ENCODE measurements around the gene CHN2.

GRCh38 chr7:29296421-29296820, 101.8 kb downstream of the CHN2 start:
- TF ChIP-seq RARB (CRISPR knock-in tag; IDR thresholded peaks at IDR 0.05) (no peak), SNAI2 (CRISPR knock-in tag; IDR thresholded peaks at IDR 0.05) (no peak), ZNF70 (CRISPR knock-in tag; IDR thresholded peaks at IDR 0.05) (no peak), PATZ1 (CRISPR knock-in tag; IDR thresholded peaks at IDR 0.05; ENCODE audit: borderline replicate concordance) (no peak), BACH2 (CRISPR knock-in tag; IDR thresholded peaks at IDR 0.05; ENCODE audit: borderline replicate concordance) (no peak), CSDC2 (CRISPR knock-in tag; IDR thresholded peaks at IDR 0.05) (no peak), PPARA (CRISPR knock-in tag; IDR thresholded peaks at IDR 0.05; ENCODE audit: borderline replicate concordance) (no peak), TOX (CRISPR knock-in tag; IDR thresholded peaks at IDR 0.05; ENCODE audit: borderline replicate concordance) (no peak), ZFP3 (CRISPR knock-in tag; IDR thresholded peaks at IDR 0.05) (no peak), ZFP30 (CRISPR knock-in tag; IDR thresholded peaks at IDR 0.05) (no peak), TCF4 (CRISPR knock-in tag; IDR thresholded peaks at IDR 0.05; ENCODE audit: borderline replicate concordance) (no peak), TSHZ2 (CRISPR knock-in tag; IDR thresholded peaks at IDR 0.05) (no peak), GLIS3 (CRISPR knock-in tag; IDR thresholded peaks at IDR 0.05) (no peak), ESRRG (CRISPR knock-in tag; IDR thresholded peaks at IDR 0.05) (no peak)

All from SK-N-SH treated with all-trans-retinoic acid at 6 μM for 48 hours (cell line).